Panc1 (cell line): ENCODE results near the gene EHD4. TPM values are rescaled to one million over a fixed set of nuclear protein-coding genes. Genes with fewer than 3 reads are reported as not detected.

Experiments used
- ATAC-seq: fragments of 200-7000 bp; cut with Tn5 transposase; 2 replicates; pipeline ENCODE4 v1.9.1; 2020; ENCODE audit warnings: mild to moderate bottlenecking, moderate library complexity
- BruUV-seq: library from RNA; stranded (reverse); fragments of 400-500 nt; replicated peaks from 2 replicates; lab custom pipeline; 2021; lab: Mats Ljungman, UMichigan
- CTCF ChIA-PET: fragments of 300-600 bp; sonication (Branson Sonifier 250); formaldehyde crosslinking; loops from one replicate; lab custom pipeline; 2022; ENCODE audit warnings: antibody characterized with exemption; lab: Charles Lee
- POLR2A ChIA-PET: fragments of 300-600 bp; sonication (Branson Sonifier 250); formaldehyde crosslinking; loops from one replicate; lab custom pipeline; 2022; ENCODE audit warnings: antibody characterized with exemption; lab: Charles Lee
- DNase-seq: peaks from one replicate; pipeline ENCODE4 v3.0.0-alpha.2; 2010; ENCODE audit warnings: low read depth, low spot score
- H3K27ac ChIP-seq: 2 replicates; pipeline ENCODE4 v1.5.1; 2011; ENCODE audit warnings: mild to moderate bottlenecking, low read length, inconsistent platforms
- H3K27me3 ChIP-seq: fragments of 200-500 bp; sonication (Bioruptor generic); 2 replicates; pipeline ENCODE4 v1.6.0; 2014; ENCODE audit warnings: low read length, inconsistent platforms; ENCODE audit not compliant: control insufficient read depth, insufficient read depth
- H3K36me3 ChIP-seq: fragments of 200-500 bp; sonication (Bioruptor generic); 2 replicates; pipeline ENCODE4 v1.5.1; 2014; ENCODE audit warnings: inconsistent platforms, mild to moderate bottlenecking, low read length, moderate library complexity; ENCODE audit not compliant: control insufficient read depth, insufficient read depth
- H3K4me1 ChIP-seq: 2 replicates; pipeline ENCODE4 v1.5.1; 2011; ENCODE audit warnings: inconsistent platforms, mild to moderate bottlenecking, low read length, moderate library complexity; ENCODE audit not compliant: control insufficient read depth, insufficient read depth
- H3K4me3 ChIP-seq, 2 experiments: 2 replicates each; pipeline ENCODE4 v1.5.1; 2011 to 2012; ENCODE audit warnings: low read depth in 2 of 2, low read length in 2 of 2, mild to moderate bottlenecking in 2 of 2, inconsistent platforms in 1 of 2, moderate library complexity in 1 of 2
- H3K9me3 ChIP-seq: fragments of 200-500 bp; sonication (Bioruptor generic); 2 replicates; pipeline ENCODE4 v1.5.1; 2014; ENCODE audit warnings: low read depth, mild to moderate bottlenecking, inconsistent platforms, low read length, moderate library complexity; ENCODE audit not compliant: control insufficient read depth, insufficient read depth
- POLR2AphosphoS5 ChIP-seq: IDR thresholded peaks from 2 replicates; pipeline ENCODE4 v1.6.1; 2012; ENCODE audit warnings: mild to moderate bottlenecking, low read depth, low read length, moderate library complexity
- SIN3A ChIP-seq: IDR thresholded peaks from 2 replicates; pipeline ENCODE4 v1.6.1; 2012; ENCODE audit warnings: low read depth, mild to moderate bottlenecking, low read length, moderate library complexity, borderline replicate concordance; ENCODE audit not compliant: insufficient read depth
- TCF7L2 ChIP-seq: IDR thresholded peaks from 2 replicates; pipeline ENCODE4 v1.6.1; 2011; ENCODE audit warnings: mild to moderate bottlenecking, low read depth, low read length, inconsistent platforms
- in situ Hi-C: cut with HindIII; loops from 2 replicates; pipeline ENCODE4 v1.10.0; 2016; ENCODE audit warnings: low sequenced_read_pairs, low pct_unique_long_range_greater_than_20kb
- intact Hi-C: fragments of 100-400 bp; cut with micrococcal nuclease; formaldehyde crosslinking; loops from one replicate; pipeline ENCODE4 v1.10.0; 2022; ENCODE audit not compliant: unreplicated experiment
- total RNA-seq: library from RNA; stranded (reverse); gene quantifications from one replicate; pipeline ENCODE4 v1.2.1, GENCODE V29; 2021; ENCODE audit not compliant: unreplicated experiment
- TF ChIP-seq, protein P1 (sequence below), 2 experiments: IDR thresholded peaks; 2 replicates each; pipeline ENCODE4 v1.6.1; 2011 to 2012; ENCODE audit warnings: low read depth in 2 of 2, control low read depth in 1 of 2, low read length in 1 of 2, mild to moderate bottlenecking in 1 of 2, moderate library complexity in 1 of 2; ENCODE audit not compliant: insufficient read depth in 1 of 2
- TF ChIP-seq, protein P2 (sequence below): fragments of 450-650 bp; IDR thresholded peaks from 2 replicates; pipeline ENCODE4 v1.5.1; 2017; ENCODE audit warnings: mild to moderate bottlenecking

EHD4 gene
- total RNA-seq, 1 experiment from 2014 or later: 43.2 TPM

DNA sequence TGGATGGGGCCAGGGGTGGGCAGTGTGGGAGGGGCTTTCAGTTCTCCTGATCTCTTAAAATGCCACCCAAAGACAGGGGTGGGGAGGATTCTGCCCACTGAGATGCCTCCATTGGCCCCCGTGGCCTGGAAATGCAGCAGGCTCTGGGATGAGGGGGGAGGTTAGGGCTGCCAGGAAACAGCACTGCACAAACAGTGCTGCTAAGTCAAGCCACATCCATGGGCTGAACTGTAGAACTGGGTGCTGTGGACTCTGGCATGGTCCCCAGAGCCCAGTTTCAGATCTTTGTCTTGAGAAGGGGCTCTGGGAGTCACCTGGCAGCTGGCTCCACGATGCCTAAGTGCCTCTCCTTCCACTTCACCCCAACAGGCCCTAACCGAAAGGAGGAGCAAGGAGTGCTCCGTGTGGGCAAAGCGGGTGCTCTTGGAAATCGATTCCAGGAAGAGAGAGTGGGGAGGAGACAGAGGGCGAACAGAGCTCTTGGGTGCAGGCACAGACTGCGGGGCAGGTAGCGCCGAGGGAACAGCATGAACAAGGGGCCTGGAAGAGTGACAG is 40.6 kb upstream of the EHD4 start:
- DNase-seq (no peak), ATAC-seq (no peak)
- no peak overlapping the region for H3K4me3 ChIP-seq
- ChIA-PET CTCF (no interaction called here), POLR2A (no interaction called here)
- TF ChIP-seq, protein P1, sequence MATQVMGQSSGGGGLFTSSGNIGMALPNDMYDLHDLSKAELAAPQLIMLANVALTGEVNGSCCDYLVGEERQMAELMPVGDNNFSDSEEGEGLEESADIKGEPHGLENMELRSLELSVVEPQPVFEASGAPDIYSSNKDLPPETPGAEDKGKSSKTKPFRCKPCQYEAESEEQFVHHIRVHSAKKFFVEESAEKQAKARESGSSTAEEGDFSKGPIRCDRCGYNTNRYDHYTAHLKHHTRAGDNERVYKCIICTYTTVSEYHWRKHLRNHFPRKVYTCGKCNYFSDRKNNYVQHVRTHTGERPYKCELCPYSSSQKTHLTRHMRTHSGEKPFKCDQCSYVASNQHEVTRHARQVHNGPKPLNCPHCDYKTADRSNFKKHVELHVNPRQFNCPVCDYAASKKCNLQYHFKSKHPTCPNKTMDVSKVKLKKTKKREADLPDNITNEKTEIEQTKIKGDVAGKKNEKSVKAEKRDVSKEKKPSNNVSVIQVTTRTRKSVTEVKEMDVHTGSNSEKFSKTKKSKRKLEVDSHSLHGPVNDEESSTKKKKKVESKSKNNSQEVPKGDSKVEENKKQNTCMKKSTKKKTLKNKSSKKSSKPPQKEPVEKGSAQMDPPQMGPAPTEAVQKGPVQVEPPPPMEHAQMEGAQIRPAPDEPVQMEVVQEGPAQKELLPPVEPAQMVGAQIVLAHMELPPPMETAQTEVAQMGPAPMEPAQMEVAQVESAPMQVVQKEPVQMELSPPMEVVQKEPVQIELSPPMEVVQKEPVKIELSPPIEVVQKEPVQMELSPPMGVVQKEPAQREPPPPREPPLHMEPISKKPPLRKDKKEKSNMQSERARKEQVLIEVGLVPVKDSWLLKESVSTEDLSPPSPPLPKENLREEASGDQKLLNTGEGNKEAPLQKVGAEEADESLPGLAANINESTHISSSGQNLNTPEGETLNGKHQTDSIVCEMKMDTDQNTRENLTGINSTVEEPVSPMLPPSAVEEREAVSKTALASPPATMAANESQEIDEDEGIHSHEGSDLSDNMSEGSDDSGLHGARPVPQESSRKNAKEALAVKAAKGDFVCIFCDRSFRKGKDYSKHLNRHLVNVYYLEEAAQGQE (IDR thresholded peaks at IDR 0.05; ENCODE audit: insufficient read depth in 1 of 2, low read depth in 2 of 2, low read length in 1 of 2): no peak
- TF ChIP-seq TCF7L2 (no peak), POLR2AphosphoS5 (no peak), SIN3A (no peak)
- TF ChIP-seq, protein P2, sequence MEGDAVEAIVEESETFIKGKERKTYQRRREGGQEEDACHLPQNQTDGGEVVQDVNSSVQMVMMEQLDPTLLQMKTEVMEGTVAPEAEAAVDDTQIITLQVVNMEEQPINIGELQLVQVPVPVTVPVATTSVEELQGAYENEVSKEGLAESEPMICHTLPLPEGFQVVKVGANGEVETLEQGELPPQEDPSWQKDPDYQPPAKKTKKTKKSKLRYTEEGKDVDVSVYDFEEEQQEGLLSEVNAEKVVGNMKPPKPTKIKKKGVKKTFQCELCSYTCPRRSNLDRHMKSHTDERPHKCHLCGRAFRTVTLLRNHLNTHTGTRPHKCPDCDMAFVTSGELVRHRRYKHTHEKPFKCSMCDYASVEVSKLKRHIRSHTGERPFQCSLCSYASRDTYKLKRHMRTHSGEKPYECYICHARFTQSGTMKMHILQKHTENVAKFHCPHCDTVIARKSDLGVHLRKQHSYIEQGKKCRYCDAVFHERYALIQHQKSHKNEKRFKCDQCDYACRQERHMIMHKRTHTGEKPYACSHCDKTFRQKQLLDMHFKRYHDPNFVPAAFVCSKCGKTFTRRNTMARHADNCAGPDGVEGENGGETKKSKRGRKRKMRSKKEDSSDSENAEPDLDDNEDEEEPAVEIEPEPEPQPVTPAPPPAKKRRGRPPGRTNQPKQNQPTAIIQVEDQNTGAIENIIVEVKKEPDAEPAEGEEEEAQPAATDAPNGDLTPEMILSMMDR: no peak
- no peaks in the 10 kb centered on the region for H3K36me3 ChIP-seq
- in situ Hi-C loops: no loop called here
- H3K27me3 ChIP-seq: no peaks in the 10 kb centered on the region
- no peaks in the 10 kb centered on the region for H3K4me1 ChIP-seq
- BruUV-seq: no TSS peak
- H3K27ac ChIP-seq: no peak overlapping the region
- no peaks in the 10 kb centered on the region for H3K9me3 ChIP-seq
- intact Hi-C loops: no loop called here

DNA sequence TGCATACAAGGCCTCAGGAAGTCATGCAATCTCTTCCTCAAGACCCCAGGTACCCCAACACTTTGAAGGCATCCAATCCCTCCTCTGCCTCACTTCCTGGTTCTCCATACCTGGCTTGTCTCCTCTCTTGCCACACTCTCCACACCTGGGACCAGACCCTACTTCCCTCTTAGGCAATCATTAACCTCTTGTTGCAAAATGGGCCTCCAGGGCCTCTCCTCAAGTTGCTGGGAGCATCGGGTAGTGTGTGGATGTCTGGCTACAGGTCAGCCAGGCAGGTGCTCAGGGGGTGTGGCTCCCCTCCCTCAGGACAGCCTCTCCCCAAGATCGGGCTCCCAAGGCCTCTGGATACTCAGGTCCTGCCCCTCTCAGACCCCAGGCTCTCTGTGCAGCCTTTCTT is 39.9 kb upstream of the EHD4 start:
- H3K9me3 ChIP-seq: no peaks in the 10 kb centered on the region
- no peak overlapping the region for H3K4me3 ChIP-seq
- CTCF ChIA-PET: no interaction called here
- in situ Hi-C loops (no loop called here), intact Hi-C loops (no loop called here)
- no peak overlapping the region for H3K27ac ChIP-seq
- H3K36me3 ChIP-seq: no peaks in the 10 kb centered on the region
- no TSS peak for BruUV-seq
- ATAC-seq: no peak
- H3K27me3 ChIP-seq: no peaks in the 10 kb centered on the region; the same call in 1 of the 2 replicates
- H3K4me1 ChIP-seq: no peaks in the 10 kb centered on the region
- TF ChIP-seq TCF7L2: no peak
- no peak for TF ChIP-seq POLR2AphosphoS5
- TF ChIP-seq, protein P2: no peak
- no peak for TF ChIP-seq SIN3A
- TF ChIP-seq, protein P1 (IDR thresholded peaks at IDR 0.05; ENCODE audit: insufficient read depth in 1 of 2, low read depth in 2 of 2, low read length in 1 of 2): no peak
- POLR2A ChIA-PET: no interaction called here
- DNase-seq: no peak
